Mesothelial cell of epicardium (in vitro differentiated cells): Measurements from ENCODE around the gene ACBD3. TPM values are rescaled to one million over a fixed set of nuclear protein-coding genes. Genes with fewer than 3 reads are reported as not detected.

ENCODE experiments used
- DNase-seq, 2 experiments: peaks; one replicate each; pipeline ENCODE4 v3.0.0; 2021; ENCODE audit warnings: low spot score in 2 of 2; ENCODE audit not compliant: unreplicated experiment in 2 of 2
- H3K27ac Mint-ChIP-seq: 2 replicates; pipeline ENCODE4 v1.8.0; 2021; ENCODE audit warnings: mixed read lengths
- H3K27me3 Mint-ChIP-seq: 2 replicates; pipeline ENCODE4 v1.8.0; 2021; ENCODE audit warnings: low read depth, mixed read lengths
- H3K36me3 Mint-ChIP-seq: 2 replicates; pipeline ENCODE4 v1.8.0; 2021; ENCODE audit warnings: mixed read lengths
- H3K4me1 Mint-ChIP-seq: 2 replicates; pipeline ENCODE4 v1.8.0; 2021; ENCODE audit warnings: mixed read lengths
- H3K4me3 Mint-ChIP-seq: 2 replicates; pipeline ENCODE4 v1.8.0; 2021; ENCODE audit warnings: mild to moderate bottlenecking, moderate library complexity, mixed read lengths
- H3K9me3 Mint-ChIP-seq: 2 replicates; pipeline ENCODE4 v1.8.0; 2021; ENCODE audit warnings: mixed read lengths
- total RNA-seq: library from RNA; stranded (reverse); gene quantifications from 3 replicates; pipeline ENCODE4 v1.2.1, GENCODE V29; 2021
- TF ChIP-seq, protein P1 (sequence below): fragments of 200-600 bp; sonication (generic); IDR thresholded peaks from one replicate; pipeline ENCODE4 v1.5.0; 2021; ENCODE audit warnings: antibody characterized with exemption; ENCODE audit not compliant: unreplicated experiment

Gene ACBD3
- total RNA-seq, 1 donor from 2014 or later = 44.7 TPM

DNA sequence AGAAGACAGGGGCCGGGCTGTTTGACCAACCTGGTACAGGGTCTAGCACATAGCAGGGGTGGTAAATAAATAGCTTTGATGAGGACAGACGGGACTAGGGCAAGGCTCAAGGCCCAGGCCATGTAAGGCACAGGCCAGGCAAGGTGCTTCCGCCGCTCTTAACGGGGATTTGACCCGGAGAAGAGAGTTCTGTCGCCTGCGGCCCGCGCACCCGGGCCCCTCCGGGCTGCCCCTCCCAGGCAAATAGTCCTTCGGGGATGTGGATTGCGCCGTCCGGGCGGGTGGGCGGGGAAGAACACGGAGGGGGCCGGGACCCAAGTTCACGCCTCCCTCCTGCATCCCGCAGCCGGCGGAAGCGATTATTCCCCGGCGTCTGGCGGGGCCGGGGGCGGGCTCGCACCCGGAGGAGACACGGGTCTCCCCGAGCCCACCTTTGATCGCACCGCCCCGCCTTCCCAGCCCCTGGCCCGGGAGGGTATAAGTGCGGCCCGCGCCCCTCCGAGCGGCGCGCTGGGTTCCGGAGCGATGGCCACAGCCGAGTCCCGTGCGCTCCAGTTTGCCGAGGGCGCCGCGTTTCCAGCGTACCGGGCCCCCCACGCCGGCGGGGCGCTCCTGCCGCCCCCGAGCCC, 36.7 kb upstream of the ACBD3 start, which contains the start of gene MIXL1:
Gene MIXL1, plus strand, starts transcription at position 508 of the 629 bp plus-strand sequence. Its CDS starts 18 bp downstream, at position 526.
- no peaks in the 10 kb centered on the region for H3K9me3 Mint-ChIP-seq
- DNase-seq = peak in 1 of 2 experiments; percentile 58
- peaks cover 15% of the 10 kb centered on the region for H3K4me1 Mint-ChIP-seq
- H3K27ac Mint-ChIP-seq = no peak within 1 kb of the TSS
- peaks cover 5% of the 10 kb centered on the region for H3K36me3 Mint-ChIP-seq
- H3K4me3 Mint-ChIP-seq = peak within 1 kb of the TSS; percentile 85
- H3K27me3 Mint-ChIP-seq = peaks cover 21% of the 10 kb centered on the region
- TF ChIP-seq, protein P1, sequence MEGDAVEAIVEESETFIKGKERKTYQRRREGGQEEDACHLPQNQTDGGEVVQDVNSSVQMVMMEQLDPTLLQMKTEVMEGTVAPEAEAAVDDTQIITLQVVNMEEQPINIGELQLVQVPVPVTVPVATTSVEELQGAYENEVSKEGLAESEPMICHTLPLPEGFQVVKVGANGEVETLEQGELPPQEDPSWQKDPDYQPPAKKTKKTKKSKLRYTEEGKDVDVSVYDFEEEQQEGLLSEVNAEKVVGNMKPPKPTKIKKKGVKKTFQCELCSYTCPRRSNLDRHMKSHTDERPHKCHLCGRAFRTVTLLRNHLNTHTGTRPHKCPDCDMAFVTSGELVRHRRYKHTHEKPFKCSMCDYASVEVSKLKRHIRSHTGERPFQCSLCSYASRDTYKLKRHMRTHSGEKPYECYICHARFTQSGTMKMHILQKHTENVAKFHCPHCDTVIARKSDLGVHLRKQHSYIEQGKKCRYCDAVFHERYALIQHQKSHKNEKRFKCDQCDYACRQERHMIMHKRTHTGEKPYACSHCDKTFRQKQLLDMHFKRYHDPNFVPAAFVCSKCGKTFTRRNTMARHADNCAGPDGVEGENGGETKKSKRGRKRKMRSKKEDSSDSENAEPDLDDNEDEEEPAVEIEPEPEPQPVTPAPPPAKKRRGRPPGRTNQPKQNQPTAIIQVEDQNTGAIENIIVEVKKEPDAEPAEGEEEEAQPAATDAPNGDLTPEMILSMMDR = no peak

DNA sequence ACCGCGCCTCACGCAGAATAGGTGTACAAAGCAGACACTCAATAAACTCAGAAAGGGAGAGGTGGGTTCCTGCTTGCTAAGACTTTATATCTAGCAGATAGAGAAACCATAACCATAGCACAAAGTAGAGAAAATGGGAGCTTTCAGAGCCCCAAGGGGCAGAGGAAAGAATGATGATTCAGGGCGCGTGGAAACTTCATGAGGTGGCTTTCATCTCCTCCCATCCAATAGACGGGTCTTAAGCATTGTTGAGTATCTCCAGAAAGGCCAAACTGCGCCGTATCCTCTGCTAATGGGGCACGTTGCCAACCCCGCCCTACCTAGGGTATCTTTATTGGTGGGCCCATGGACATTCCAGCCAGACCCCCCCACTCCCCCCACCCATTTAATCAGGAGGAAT, 36.1 kb upstream of the ACBD3 start:
- Mint-ChIP-seq H3K36me3 (peaks cover 5% of the 10 kb centered on the region), H3K27ac (no peak overlapping the region), H3K9me3 (no peaks in the 10 kb centered on the region), H3K27me3 (peaks cover 21% of the 10 kb centered on the region), H3K4me3 (peak overlapping the region; percentile 46), H3K4me1 (peaks cover 15% of the 10 kb centered on the region)
- no peak for DNase-seq
- TF ChIP-seq, protein P1 = no peak

DNA sequence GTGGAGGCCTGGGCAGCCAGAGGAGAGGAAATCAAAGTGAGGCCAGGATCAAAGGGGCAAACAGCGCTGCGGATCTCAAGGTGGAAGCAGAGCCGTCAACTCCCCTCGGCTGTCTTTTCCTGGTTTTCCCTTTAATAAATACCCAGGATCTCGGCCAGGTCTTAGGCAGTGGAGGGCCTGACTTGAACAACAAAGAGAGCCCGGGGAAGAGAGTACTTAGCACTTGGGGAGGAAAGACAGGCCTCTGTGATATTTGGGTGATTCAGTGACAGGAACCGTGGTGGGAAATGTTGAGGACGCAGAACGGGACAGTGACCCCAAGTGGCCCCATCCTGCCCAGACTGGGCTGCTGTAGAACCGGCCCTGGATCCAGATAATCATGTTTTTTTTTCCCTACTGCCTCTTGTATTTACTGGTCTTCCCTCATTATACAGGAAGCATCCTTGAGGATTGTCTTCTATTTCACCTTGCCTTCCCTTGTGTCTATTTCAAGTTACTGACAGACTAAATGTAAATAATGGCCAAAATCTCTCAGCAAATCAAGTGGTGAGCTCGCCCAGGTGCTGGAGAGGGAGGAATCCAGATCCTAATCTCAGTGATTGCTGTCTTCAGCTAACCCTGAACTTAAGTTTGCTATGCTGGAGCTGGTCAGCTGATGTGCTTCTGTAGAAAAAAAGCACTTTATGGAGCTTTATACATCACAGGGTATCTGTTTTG, 34.1 kb upstream of the ACBD3 start:
- Mint-ChIP-seq H3K4me3 (no peak overlapping the region), H3K27ac (no peak overlapping the region), H3K4me1 (peaks cover 16% of the 10 kb centered on the region), H3K36me3 (no peaks in the 10 kb centered on the region), H3K9me3 (no peaks in the 10 kb centered on the region), H3K27me3 (peaks cover 16% of the 10 kb centered on the region)
- TF ChIP-seq, protein P1 = no peak
- no peak for DNase-seq

DNA sequence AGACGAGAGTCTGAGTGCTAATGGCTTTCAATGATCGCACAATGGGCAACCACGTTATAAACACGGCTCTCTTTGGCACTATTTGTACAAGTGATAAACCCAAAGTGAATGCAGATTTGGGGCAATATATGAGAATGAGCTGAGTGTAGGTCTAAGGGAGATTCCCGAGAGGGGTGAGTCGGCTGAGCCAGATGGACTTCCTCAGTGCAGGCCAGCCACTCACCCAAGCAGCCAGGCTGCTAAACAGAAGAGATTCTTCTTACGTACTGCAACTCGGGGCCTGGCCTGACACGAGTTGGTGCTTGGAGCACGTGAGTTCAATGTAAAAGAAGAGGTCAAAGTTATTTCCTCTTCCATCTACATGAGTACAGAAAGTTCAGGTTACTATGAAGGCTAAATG, 30.7 kb upstream of the ACBD3 start:
- Mint-ChIP-seq H3K9me3 (no peaks in the 10 kb centered on the region), H3K36me3 (no peaks in the 10 kb centered on the region), H3K4me1 (peaks cover 17% of the 10 kb centered on the region), H3K4me3 (no peak overlapping the region), H3K27ac (no peak overlapping the region), H3K27me3 (peaks cover under 1% of the 10 kb centered on the region)
- DNase-seq = no peak
- TF ChIP-seq, protein P1 = no peak

DNA sequence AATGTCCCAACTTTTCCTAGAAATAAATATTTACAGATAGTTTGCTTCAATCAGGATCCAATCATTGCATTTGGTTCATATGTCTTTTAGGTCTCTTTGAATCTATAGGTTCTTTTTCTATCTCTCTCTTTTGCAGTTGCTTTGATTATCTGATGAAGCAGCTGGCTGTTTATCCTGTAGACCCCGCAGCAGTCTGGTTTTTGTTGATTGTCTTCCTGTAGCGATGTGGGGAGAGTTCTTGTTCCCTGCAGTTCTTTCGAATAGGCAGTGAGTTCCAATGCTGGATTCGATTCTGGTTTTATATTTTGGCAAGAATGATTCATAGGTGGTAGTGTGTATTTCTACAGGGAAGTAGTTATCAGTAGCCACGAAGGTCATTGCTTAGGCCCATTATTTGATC, 29.5 kb upstream of the ACBD3 start:
- TF ChIP-seq, protein P1 = no peak
- no peak overlapping the region for H3K4me3 Mint-ChIP-seq
- no peak for DNase-seq
- H3K9me3 Mint-ChIP-seq = no peaks in the 10 kb centered on the region
- no peaks in the 10 kb centered on the region for H3K27me3 Mint-ChIP-seq
- H3K27ac Mint-ChIP-seq = no peak overlapping the region
- peaks cover 17% of the 10 kb centered on the region for H3K4me1 Mint-ChIP-seq
- no peaks in the 10 kb centered on the region for H3K36me3 Mint-ChIP-seq
